Activated naive CD4-positive, alpha-beta T cell treated with anti-CD3 and anti-CD28 coated beads, Interleukin-2, amount 50 U/mL, for 72 hours (primary cell): ENCODE measurements around the gene AIG1. TPM values are rescaled to one million over a fixed set of nuclear protein-coding genes. Genes with fewer than 3 reads are reported as not detected.

ENCODE experiments used
- ATAC-seq, 2 donors: fragments of 150-1000 bp; cut with Tn5 transposase; 2 replicates each; pipeline ENCODE4 v1.10.0; 2021; ENCODE audit warnings: mild to moderate bottlenecking in 2 of 2, moderate library complexity in 2 of 2
- DNase-seq, 2 donors: peaks; one replicate each; pipeline ENCODE4 v3.0.0; 2021 to 2022; ENCODE audit warnings: low spot score in 2 of 2
- H3K27ac Mint-ChIP-seq, 2 donors: one replicate each; pipeline ENCODE4 v1.8.0; 2022; ENCODE audit warnings: mild to moderate bottlenecking in 2 of 2, mixed read lengths in 2 of 2
- H3K36me3 Mint-ChIP-seq, 2 donors: one replicate each; pipeline ENCODE4 v1.8.0; 2022; ENCODE audit warnings: mixed read lengths in 2 of 2
- H3K9me3 Mint-ChIP-seq, 2 donors: one replicate each; pipeline ENCODE4 v1.8.0; 2022; ENCODE audit warnings: mixed read lengths in 2 of 2
- total RNA-seq, 2 donors: library from RNA; stranded (reverse); gene quantifications; one replicate each; pipeline ENCODE4 v1.2.3, GENCODE V29; 2022

Gene AIG1
- total RNA-seq, 2 donors from 2014 or later, result 15.5 to 34.8 TPM

DNA sequence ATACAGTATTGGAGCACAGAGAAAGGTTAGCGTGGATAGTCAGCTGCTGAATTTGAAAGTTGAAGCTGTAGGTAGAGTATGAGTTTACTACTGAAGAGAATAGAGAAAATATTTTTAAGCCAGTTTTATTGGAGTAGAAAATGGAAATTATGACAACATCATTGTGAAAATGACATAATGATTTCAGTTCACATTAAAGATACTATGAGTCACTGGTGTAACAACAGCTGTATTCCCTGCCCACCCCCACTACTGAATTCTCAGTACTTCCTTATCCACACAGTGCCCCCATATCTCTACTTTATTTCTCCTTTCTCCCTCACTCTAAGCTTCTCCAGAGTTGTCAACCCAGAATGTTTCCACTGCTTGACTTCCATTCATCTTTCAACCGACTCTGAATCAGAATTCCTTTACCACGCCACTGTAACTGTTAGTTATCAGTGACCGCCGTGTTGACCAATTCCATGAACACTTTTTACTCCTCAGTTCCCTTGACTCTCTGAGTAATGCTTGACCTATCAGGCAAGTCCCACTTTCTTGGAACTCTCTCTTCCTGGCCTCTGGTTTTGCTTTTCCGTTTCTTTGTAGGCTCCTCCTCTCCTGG, 139.6 kb downstream of the AIG1 start:
- peaks cover 9 to 26% of the 10 kb centered on the region in 2 donors for H3K36me3 Mint-ChIP-seq
- DNase-seq (no peak), ATAC-seq (peak in 1 of 2 donors; percentile 62)
- peak overlapping the region in 1 of 2 donors; percentile 13 for H3K27ac Mint-ChIP-seq
- H3K9me3 Mint-ChIP-seq, result peaks cover 13 to 20% of the 10 kb centered on the region in 2 donors

DNA sequence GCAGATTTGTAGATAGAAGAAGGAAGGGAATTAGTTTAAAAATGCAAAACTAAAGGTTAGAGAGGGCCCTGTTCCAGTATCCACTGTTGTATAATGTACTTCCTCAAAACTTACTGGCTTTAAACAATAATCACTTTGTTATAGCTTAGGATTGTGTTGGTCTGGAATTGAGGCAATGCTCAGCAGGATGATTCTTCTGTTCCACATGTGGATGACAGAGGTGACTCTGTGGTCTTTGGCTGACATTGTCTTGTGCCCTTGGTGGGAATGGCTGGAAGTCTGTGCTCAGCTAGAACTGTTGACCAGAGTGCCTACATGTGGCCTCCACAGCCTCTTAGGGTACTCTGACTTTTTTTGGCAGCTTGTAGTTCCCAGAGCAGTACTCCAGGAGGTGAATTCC, 143.4 kb downstream of the AIG1 start:
- Mint-ChIP-seq H3K27ac (no peak overlapping the region), H3K36me3 (peaks cover 9 to 28% of the 10 kb centered on the region in 2 donors), H3K9me3 (peaks cover 13 to 20% of the 10 kb centered on the region in 2 donors)
- DNase-seq (no peak), ATAC-seq (no peak)

DNA sequence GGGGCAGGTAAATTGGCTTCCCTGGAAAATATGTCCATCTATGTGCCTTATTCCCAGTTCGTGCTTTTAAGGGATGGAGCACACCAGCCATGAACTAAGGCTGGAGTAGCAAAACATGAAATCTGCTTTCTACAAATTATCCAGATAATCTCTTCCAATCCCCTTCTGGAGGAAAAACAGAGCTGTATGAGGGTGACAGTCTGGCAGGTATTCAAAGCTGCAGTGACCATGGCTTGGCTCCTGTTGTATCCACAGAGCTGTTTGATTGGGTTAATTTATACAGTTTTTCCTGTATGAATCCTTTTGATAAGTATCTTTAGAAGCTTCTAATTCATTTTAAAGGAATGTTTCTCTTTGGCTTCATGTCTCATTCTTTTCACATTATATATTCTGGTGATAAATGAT, 144.4 kb downstream of the AIG1 start:
- H3K9me3 Mint-ChIP-seq, result peaks cover 17 to 20% of the 10 kb centered on the region in 2 donors
- ATAC-seq, result no peak
- no peak for DNase-seq
- H3K36me3 Mint-ChIP-seq, result peaks cover 16 to 39% of the 10 kb centered on the region in 2 donors
- no peak overlapping the region for H3K27ac Mint-ChIP-seq

DNA sequence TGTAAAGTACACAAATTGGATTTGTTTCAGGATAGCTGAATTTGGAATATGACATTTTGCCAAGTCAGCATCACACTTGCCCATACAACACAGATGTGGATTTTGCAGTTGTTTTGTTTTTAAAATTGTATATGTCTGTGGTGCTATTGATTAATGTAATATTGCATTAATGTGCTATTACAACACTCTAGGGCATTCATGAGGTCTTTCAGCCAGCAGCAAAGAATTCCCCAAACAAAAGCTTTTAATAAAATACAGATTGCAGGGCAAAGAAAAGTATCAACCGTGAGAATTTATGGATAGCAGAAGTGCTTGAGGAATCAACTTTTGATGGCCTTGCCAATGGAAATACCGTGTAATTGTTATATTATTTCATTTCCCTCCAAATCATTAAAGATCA, 144.9 kb downstream of the AIG1 start:
- DNase-seq (no peak), ATAC-seq (no peak)
- Mint-ChIP-seq H3K27ac (no peak overlapping the region), H3K36me3 (peaks cover 18 to 39% of the 10 kb centered on the region in 2 donors), H3K9me3 (peaks cover 14 to 20% of the 10 kb centered on the region in 2 donors)

DNA sequence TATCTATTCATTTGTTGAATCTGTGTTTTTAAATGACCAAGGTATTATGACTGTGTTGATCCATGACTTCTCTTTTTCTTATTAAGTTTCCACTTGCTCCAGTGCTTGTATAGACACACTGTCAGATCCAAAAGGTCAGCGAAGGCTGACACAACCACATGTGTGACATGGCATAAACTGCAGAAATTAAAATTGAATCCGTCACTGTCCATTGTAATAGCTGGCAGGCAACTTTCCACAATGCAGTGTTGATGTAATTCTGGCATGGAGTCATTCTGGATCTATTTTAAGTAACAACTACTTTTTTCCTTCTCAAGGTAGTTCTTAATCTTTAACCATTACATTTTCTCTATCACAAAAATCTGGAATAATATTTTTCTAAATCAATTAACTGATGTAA, 145.3 kb downstream of the AIG1 start:
- no peak for ATAC-seq
- Mint-ChIP-seq H3K36me3 (peaks cover 18 to 35% of the 10 kb centered on the region in 2 donors), H3K27ac (no peak overlapping the region), H3K9me3 (peaks cover 11 to 16% of the 10 kb centered on the region in 2 donors)
- DNase-seq, result no peak

DNA sequence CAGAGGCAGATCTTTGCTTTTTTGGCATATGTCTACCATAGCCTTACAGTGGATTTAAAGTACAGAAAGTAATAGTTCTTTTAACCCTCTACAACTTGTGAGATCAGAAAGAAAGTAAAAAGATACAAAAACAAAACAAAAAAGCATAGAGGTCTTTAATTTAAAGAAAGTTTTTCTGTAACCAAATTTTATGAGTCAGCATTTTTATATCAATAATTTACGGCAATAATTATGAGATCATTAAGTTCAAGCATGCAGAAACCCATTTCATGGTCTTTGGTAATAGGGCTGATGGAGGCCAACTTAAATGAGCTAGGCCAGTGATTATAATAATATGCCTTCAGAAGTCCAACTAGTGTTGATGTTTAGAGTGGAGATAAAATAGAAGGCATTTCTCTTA, 145.9 kb downstream of the AIG1 start:
- H3K9me3 Mint-ChIP-seq, result peaks cover 11 to 16% of the 10 kb centered on the region in 2 donors
- no peak for DNase-seq
- no peak for ATAC-seq
- H3K27ac Mint-ChIP-seq, result no peak overlapping the region
- peaks cover 18 to 34% of the 10 kb centered on the region in 2 donors for H3K36me3 Mint-ChIP-seq

DNA sequence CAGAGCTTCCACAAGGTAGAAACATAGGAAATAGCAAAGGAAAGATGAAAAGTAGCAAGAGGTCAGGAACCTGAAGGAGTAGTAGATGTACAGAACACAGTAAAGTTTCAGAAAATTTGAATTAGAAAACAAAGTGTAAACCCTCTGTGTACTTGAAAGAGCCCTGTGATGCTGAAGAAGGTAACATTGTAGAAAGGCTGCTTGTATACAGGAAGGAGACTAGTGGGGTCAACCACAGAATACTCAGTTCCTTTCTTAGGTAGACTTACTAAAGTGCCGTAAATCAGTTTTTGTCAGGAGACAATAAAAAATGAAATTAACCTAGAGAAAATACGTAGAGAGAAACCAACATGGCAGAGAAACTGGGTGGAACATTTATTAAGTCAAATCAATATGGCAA, 149.7 kb downstream of the AIG1 start:
- Mint-ChIP-seq H3K9me3 (peaks cover 4 to 15% of the 10 kb centered on the region in 2 donors), H3K27ac (no peak overlapping the region), H3K36me3 (peaks cover 9 to 17% of the 10 kb centered on the region in 2 donors)
- ATAC-seq, result no peak
- DNase-seq, result no peak

DNA sequence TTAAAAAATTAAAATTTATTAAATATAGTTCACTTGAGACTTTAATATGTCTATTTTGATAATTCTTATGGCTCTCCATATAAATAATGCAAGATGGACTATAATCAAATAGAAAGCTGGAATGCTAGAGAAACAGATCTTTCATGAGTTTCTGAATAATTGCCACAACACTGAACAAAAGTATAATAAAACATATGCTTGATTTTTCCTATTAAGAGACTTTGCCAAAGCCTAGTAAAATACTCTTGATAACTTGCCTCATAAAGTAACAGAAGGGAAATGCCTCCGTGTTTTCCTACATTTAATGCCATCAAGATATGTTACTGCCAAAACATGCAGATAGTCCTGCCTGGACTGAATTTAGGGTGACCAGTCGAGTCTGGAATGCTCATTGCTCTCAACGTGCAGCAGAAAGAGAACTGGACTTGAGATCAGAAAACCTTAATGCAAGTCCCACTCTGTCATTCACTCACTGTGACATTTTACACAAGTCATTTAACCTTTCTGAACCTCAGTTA, 153.2 kb downstream of the AIG1 start:
- H3K36me3 Mint-ChIP-seq, result peaks cover 9 to 16% of the 10 kb centered on the region in 2 donors
- H3K27ac Mint-ChIP-seq, result no peak overlapping the region
- H3K9me3 Mint-ChIP-seq, result peaks cover 4 to 15% of the 10 kb centered on the region in 2 donors
- no peak for DNase-seq
- ATAC-seq, result no peak

DNA sequence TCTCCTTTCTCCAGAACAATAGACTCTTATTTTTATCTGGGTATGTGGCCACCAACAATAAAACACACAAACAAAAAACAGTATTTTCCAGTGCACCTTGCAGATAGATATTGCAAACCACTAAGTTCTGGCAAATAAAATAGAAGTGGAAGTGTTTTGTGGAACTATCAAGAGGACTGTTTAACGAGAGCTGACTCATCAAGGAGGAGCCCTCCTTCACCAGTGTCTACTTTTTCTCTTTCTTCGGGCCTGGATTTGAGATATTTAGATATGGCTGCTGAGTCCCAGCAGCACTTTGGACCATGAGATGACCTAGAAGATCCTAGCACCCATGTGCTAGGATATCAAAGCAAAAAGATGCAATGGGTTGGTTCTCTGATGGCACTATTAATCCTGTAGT, 154.7 kb downstream of the AIG1 start:
- DNase-seq, result no peak
- ATAC-seq, result no peak
- H3K27ac Mint-ChIP-seq, result no peak overlapping the region
- peaks cover 0 to 6% of the 10 kb centered on the region in 2 donors for H3K9me3 Mint-ChIP-seq
- H3K36me3 Mint-ChIP-seq, result peaks cover 0 to 2% of the 10 kb centered on the region in 2 donors

DNA sequence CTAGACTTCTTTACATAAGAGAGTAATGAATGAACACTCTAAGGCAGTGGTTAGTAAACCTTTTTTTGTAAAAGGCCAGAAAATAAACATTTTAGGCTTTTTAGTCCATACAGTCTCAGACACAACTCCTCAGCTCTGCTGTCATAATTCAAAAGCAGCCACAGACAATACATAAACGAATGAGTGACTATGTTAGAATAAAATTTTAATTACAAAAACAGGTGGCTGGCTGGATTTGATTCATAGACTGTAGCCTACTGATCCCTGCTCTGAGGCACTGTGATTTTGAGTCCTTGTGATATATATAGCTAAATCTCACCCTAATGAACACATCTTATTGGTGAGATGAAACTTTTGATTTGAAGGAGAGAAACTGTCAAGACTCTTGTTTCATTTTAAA, 155.1 kb downstream of the AIG1 start:
- ATAC-seq (no peak), DNase-seq (no peak)
- no peak overlapping the region for H3K27ac Mint-ChIP-seq
- H3K36me3 Mint-ChIP-seq, result no peaks in the 10 kb centered on the region
- H3K9me3 Mint-ChIP-seq, result peaks cover 0 to 4% of the 10 kb centered on the region in 2 donors

DNA sequence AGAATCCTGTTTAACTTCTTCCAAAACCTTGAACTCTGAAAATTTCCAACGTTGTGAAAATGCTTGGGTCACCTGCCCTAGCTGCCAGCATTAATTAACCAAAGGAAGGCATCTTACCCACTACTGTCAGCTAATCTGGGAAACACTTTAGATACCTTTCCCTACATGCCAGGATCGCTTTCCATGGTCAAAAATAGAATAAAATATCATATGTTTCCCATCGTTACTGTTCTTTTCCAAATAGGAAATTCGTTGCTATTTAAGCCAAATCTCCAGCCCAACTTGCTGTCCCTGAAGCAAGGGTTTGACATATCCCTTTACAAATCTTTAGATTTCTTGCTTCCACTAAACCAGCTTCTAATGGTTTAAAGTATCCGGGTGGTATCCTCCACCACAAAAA, 157.5 kb downstream of the AIG1 start:
- H3K9me3 Mint-ChIP-seq, result peaks cover 0 to 4% of the 10 kb centered on the region in 2 donors
- no peak for DNase-seq
- no peaks in the 10 kb centered on the region for H3K36me3 Mint-ChIP-seq
- no peak overlapping the region for H3K27ac Mint-ChIP-seq
- no peak for ATAC-seq

DNA sequence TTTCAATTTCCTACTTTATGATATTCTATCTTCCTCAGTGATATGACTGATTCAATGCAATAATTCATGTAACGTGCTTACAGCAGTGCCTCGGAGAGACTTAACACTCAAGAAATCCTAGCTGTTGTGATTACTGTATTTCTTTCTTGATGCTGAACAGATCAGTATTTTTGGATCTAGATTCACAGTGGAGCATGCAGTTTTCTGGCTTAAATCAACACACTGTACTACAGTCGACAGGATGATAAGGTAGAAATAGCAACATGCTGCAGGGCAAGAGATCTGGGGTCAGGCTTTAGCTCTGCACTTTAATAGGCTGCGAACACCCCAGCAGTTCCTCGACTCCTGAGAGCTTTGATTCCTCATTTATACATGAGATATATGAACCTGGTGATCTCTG, 161.0 kb downstream of the AIG1 start:
- Mint-ChIP-seq H3K9me3 (no peaks in the 10 kb centered on the region), H3K27ac (no peak overlapping the region), H3K36me3 (no peaks in the 10 kb centered on the region)
- ATAC-seq (no peak), DNase-seq (no peak)

DNA sequence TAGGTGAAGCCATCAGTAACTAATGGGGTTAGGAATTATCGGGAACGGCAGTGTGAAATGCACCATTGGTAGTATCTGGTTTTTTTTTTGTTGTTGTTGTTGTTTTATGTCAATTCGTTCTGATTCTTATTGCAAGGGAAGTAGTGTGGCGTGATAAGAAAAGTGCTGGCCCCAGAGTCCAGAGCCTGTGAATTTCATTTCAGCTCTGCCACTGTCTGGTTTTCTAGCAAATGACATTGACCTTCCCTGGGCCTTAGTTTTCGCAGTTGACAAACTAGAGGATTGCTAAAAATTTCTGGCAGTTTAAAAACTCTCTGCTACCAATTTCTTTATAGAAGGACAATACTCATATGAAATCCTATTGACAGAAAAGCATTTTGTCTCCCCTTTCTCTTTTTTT, 161.6 kb downstream of the AIG1 start:
- H3K27ac Mint-ChIP-seq, result no peak overlapping the region
- H3K36me3 Mint-ChIP-seq, result peaks cover 0 to 2% of the 10 kb centered on the region in 2 donors
- ATAC-seq (no peak), DNase-seq (no peak)
- no peaks in the 10 kb centered on the region for H3K9me3 Mint-ChIP-seq

DNA sequence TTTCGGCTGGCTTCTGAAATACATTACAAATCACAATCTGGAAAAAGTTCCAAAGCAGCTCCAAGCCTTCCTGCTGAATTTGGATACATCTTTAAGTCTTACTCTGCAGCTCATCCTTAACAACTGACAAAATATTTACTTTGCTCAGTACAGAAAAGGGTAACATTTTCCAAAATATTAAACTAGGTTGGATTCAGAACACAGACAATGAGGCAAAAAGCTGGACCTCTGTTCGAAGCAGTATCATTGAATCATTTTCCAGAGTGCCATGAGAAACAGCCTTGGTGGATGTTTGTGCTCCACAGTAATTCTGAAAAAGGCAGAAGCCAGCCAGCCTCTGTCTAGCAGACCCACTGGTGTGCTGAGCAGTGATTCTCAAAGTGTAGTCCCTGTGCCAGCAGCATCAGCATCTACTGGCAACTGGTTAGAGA, 162.1 kb downstream of the AIG1 start:
- DNase-seq (no peak), ATAC-seq (no peak)
- Mint-ChIP-seq H3K27ac (no peak overlapping the region), H3K36me3 (peaks cover 0 to 7% of the 10 kb centered on the region in 2 donors), H3K9me3 (peaks cover 0 to under 1% of the 10 kb centered on the region in 2 donors)

DNA sequence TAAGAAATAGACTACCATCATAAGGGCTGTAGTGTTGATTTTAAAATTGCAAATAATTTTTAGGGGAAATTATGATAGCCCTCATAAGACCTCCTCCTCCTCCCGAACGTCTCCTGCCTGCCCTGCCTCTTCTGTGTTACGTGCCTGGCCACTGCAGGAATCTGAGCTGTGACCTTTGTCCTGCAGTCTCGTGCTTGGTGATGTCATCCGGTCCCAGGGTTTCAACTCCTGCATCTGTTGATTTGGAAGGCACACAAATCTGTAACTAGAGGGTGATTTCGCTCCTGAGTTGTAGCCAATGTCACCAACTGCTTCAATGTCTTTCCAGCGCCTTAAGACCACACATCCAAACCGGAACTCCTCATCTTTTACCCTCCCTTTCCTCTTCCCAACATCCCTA, 163.2 kb downstream of the AIG1 start:
- no peak overlapping the region for H3K27ac Mint-ChIP-seq
- DNase-seq (no peak), ATAC-seq (no peak)
- peaks cover 0 to 14% of the 10 kb centered on the region in 2 donors for H3K36me3 Mint-ChIP-seq
- peaks cover 0 to 7% of the 10 kb centered on the region in 2 donors for H3K9me3 Mint-ChIP-seq

DNA sequence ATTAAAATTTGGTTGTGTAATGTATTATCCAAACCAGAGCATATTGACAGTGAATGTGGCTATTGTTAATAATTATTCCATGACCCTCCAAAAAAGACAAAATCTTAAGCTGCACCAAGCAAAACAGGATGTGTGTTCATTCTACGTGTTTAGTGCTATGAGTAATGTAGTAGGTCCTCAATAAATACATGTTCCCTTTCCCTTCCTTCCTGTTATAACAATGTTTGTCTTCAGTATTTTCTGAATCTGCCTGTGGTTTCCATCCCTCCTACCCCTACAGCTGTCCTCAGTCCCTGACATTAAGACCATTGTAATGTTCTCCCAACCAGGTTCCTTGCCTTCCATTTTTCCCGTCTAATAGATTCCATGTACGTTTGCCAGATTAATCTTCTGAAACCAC, 163.8 kb downstream of the AIG1 start:
- DNase-seq, result no peak
- H3K27ac Mint-ChIP-seq, result no peak overlapping the region
- peaks cover 0 to 14% of the 10 kb centered on the region in 2 donors for H3K36me3 Mint-ChIP-seq
- ATAC-seq, result no peak
- H3K9me3 Mint-ChIP-seq, result peaks cover 0 to 7% of the 10 kb centered on the region in 2 donors

DNA sequence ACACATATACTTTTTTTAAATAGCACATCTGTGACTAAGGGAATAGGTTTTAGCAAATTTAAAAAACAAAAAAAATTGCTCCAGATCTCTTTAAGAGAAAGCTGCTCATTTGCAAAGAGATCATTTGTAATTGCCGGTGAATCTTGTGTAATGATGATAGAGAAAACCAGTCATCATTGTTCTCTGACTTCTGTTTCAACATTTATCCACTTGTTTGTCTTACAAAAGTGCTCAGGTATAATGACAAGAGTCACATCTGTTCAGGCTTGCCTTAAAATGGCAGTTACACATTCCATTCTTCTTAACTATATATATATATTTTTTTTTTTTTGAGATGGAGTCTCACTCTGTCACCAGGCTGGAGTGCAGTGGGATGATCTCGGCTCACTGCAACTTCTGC, 165.2 kb downstream of the AIG1 start:
- DNase-seq (no peak), ATAC-seq (no peak)
- Mint-ChIP-seq H3K9me3 (peaks cover 0 to 7% of the 10 kb centered on the region in 2 donors), H3K36me3 (peaks cover 0 to 14% of the 10 kb centered on the region in 2 donors), H3K27ac (no peak overlapping the region)

DNA sequence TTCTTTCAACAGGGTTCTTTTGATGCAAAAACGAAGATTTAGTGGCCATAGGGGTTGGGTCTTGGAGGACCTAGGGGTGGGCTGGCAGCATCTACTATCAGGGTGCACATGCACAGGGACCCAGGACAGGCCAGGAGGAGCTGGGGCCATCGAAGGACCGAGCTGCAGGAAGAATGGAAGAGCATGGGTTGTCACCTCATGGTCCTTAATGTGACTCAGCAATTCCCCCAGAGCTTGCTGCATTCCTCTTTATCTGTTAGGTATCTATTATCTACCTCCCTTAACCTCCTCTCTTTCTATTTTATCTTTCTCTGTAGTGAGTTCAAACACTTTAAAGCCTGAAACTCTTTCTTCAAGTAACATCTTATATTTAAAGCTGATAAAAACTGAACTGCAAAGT, 167.0 kb downstream of the AIG1 start:
- ATAC-seq (no peak), DNase-seq (no peak)
- H3K36me3 Mint-ChIP-seq, result peaks cover 0 to 14% of the 10 kb centered on the region in 2 donors
- H3K9me3 Mint-ChIP-seq, result peaks cover 0 to 7% of the 10 kb centered on the region in 2 donors
- H3K27ac Mint-ChIP-seq, result no peak overlapping the region
